Astrocyte (in vitro differentiated cells and primary cell): ENCODE data around the gene RNF150.

Source experiments
- EZH2 ChIP-seq: IDR thresholded peaks from 2 replicates; pipeline ENCODE4 v1.6.1; 2012; ENCODE audit warnings: mild to moderate bottlenecking, low read length, inconsistent platforms; ENCODE audit not compliant: insufficient read depth
- TF ChIP-seq, protein P1 (sequence below): IDR thresholded peaks from 2 replicates; pipeline ENCODE4 v1.5.1; 2011; ENCODE audit warnings: low read depth, mild to moderate bottlenecking, inconsistent platforms, low read length, moderate library complexity; ENCODE audit not compliant: insufficient read depth

DNA sequence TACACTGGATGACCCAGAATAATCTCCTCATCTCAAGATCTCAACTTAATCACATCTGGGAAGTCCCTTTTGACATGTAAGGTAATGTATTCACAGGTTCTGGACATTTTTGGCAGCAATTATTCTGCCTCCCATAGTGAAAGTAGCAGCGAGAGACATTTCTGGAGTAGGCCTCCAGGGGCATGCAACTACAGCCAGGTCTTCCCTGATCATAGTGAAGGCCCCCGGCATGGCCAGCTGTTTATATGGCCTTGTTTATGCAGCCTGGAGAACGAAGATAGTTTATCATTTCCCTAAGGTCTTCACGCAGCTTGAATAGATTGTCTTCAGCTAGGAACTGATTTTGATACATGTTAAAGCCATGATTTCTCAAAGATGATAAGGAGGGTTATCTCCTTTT is 139.9 kb downstream of the RNF150 start:
- TF ChIP-seq, protein P1, sequence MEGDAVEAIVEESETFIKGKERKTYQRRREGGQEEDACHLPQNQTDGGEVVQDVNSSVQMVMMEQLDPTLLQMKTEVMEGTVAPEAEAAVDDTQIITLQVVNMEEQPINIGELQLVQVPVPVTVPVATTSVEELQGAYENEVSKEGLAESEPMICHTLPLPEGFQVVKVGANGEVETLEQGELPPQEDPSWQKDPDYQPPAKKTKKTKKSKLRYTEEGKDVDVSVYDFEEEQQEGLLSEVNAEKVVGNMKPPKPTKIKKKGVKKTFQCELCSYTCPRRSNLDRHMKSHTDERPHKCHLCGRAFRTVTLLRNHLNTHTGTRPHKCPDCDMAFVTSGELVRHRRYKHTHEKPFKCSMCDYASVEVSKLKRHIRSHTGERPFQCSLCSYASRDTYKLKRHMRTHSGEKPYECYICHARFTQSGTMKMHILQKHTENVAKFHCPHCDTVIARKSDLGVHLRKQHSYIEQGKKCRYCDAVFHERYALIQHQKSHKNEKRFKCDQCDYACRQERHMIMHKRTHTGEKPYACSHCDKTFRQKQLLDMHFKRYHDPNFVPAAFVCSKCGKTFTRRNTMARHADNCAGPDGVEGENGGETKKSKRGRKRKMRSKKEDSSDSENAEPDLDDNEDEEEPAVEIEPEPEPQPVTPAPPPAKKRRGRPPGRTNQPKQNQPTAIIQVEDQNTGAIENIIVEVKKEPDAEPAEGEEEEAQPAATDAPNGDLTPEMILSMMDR = no peak
- TF ChIP-seq EZH2 = no peak
